Renal cortex interstitium (tissue), 11 donors: ENCODE measurements around the gene GOLGA8M. TPM values are rescaled to one million over a fixed set of nuclear protein-coding genes. Genes with fewer than 3 reads are reported as not detected.
"Not testable (repeated sequence)": the region's sequence is repeated elsewhere in the genome, so short reads cannot be mapped to it uniquely, and the experiment has no call there.

Source experiments
- DNase-seq, 11 donors: peaks; one replicate each; pipeline ENCODE4 v3.0.0-alpha.2; 2013; ENCODE audit warnings: low read depth in 9 of 11, low spot score in 4 of 11; ENCODE audit errors: extremely low read depth in 1 of 11
- polyA plus RNA-seq, 3 donors: library from polyadenylated mRNA; unstranded; fragments of 120-200 nt; gene quantifications; one replicate each; pipeline ENCODE4 v1.2.1, GENCODE V29; 2013; ENCODE audit not compliant: insufficient read length in 3 of 3

Gene GOLGA8M
- polyA plus RNA-seq, 3 donors: 1.8 to 4.7 (median 2.5) TPM

DNA sequence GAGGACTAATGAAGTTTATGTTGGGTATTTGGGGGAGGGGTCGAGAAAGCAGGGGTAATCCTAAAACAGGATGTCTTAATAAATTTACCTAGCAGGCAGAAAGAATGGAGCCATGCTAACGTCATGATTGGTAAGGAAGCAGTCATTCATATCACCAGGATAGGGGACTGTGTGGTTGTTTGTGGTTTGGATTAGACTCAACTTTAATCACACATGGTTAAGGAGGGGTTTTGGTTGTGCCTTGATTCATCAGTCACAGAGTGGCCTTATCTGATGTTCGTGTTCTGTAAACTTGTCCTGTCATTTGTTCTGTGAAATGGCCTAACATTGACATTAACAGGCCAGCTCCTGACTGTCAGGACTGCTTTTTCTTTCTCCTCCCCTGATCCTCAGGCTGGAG lies 40.1 kb downstream of the GOLGA8M start:
- not testable (repeated sequence) for DNase-seq

GRCh38 chr15:28666402-28666801 lies 45.8 kb downstream of the GOLGA8M start:
- DNase-seq: not testable (repeated sequence)

- not testable (repeated sequence) for DNase-seq
Observed at GRCh38 chr15:28664575-28664974, 47.6 kb downstream of the GOLGA8M start.

DNA sequence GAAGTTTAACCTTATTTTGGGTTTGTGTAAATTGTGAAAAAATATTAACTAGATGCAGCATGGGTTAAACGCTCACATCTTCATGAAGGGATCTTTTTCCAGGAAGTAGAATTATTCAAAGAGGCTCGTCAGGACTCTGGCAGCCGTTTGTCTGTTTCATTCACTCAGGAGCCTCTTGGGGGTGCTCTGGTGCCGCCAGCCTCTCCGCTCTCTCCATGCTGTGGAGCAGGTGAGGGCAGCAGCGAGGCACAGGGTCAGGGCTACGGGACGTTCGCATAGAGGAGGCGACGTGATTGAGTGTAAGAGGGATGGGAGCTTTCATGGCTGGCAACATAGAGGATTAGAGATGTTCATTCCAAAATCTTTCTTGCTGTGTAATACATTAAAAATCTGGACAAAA lies 48.5 kb downstream of the GOLGA8M start:
- DNase-seq: not testable (repeated sequence)

DNA sequence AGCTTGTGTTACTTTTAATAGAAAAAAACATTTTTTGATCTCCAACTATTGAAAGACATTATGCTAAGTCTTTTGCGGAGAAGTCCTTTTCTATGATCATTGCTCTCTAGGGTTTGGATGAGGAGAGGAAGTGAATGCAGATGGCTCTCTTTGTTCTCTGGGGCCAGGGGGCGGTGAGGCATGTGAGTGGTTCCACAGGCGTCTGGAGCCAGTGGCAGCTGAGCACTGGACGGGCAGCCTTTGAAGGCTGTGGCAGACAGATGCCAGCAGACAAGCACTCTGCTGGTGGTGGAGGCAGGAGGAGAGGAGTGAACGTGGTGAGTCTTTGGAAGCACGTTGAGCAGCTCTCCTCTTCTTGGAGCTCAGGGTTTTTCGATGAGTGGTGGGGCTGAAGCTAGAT lies 51.5 kb downstream of the GOLGA8M start:
- not testable (repeated sequence) for DNase-seq

- not testable (repeated sequence) for DNase-seq
Observed at GRCh38 chr15:28656018-28656360, 56.2 kb downstream of the GOLGA8M start.

- not testable (repeated sequence) for DNase-seq
Observed at GRCh38 chr15:28655329-28656017, 56.7 kb downstream of the GOLGA8M start.

DNA sequence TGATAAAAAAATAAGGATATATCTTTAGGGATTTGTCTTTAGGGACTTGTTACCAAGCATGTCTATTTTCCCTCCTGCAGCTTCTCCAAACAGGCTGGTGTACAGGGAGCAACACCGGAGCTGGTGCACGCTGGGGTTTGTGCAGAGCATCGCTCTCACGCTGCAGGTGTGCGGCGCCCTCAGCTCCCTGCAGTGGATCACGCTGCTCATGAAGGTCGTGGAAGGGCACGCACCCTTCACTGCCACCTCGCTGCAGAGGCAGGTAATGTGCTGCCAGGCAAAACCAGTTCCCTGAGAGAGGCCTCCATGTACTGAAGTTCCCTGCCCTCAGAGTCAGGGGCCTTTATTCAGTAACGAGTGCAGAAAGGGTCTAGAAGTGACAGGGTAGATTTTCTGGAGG lies 58.0 kb downstream of the GOLGA8M start:
- not testable (repeated sequence) for DNase-seq

DNA sequence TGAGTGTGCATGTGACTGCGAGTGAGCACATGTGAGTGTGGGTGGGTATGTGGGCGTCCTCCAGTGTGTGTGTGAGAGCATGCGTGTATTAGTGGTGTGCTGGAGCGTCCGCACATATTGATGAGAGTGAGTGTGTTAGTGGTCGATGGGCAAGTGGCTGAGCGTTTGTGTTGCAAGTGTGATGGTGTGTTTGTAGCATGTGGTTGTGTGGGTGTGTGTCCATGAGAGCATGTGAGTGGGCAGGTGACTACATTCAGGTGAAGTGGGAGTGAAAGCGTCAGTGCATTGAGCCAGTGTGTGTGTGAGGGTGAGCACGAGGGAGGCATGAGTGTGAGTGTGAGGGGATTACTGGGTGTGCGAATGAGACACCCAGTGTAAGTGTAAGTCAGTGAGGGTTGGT lies 59.7 kb downstream of the GOLGA8M start:
- DNase-seq: not testable (repeated sequence)

Other genes starting within 250 kb of the GOLGA8M start
- gene GOLGA8G, start 179.4 kb downstream of the GOLGA8M start, polyA plus RNA-seq: under 1 TPM; 0.03 to 0.08 (median 0.06) TPM
- gene GOLGA6L25, start 158.9 kb downstream of the GOLGA8M start, polyA plus RNA-seq: not detected
- 1 to 10 TPM in 1 of 3 donors, under 1 TPM in 2; 0.25 to 1.1 (median 0.32) TPM for gene GOLGA6L7, start 136.2 kb upstream of the GOLGA8M start, polyA plus RNA-seq
- gene APBA2, start 173.6 kb upstream of the GOLGA8M start, polyA plus RNA-seq: 10 to 100 TPM; 13.1 to 16.6 (median 15.2) TPM